HepG2 (cell line): ENCODE data around the gene ARRDC4. TPM values are rescaled to one million over a fixed set of nuclear protein-coding genes. Genes with fewer than 3 reads are reported as not detected.
A peak's percentile ranks its signal among the peaks of the same experiment; 100 is the strongest.

Source experiments
- ATAC-seq: fragments of 200-7000 bp; cut with Tn5 transposase; 3 replicates; pipeline ENCODE4 v1.9.1; 2020; ENCODE audit warnings: mild to moderate bottlenecking, moderate library complexity
- Bru-seq: library from RNA; stranded (reverse); fragments of 400-500 nt; gene quantifications from one replicate; lab custom pipeline; 2021; lab: Mats Ljungman, UMichigan
- BruChase-seq, 2 experiments: library from RNA; stranded (reverse); fragments of 400-500 nt; gene quantifications; one replicate each; lab custom pipeline; 2021; lab: Mats Ljungman, UMichigan
- BruUV-seq: library from RNA; stranded (reverse); fragments of 400-500 nt; replicated peaks from 2 replicates; lab custom pipeline; 2021; lab: Mats Ljungman, UMichigan
- CTCF ChIA-PET: fragments of 300-600 bp; formaldehyde crosslinking; extraction: SDS; loops from one replicate; lab custom pipeline; 2021; ENCODE audit warnings: low total read pairs, inconsistent platforms, low intra/inter-chr PET ratio; lab: Yijun Ruan, JAX
- POLR2A ChIA-PET: fragments of 350-600 bp; sonication (Branson Sonifier 250); formaldehyde crosslinking; loops from one replicate; lab custom pipeline; 2020; ENCODE audit warnings: antibody characterized with exemption, inconsistent platforms; lab: Yijun Ruan, JAX
- DNase-seq: peaks from one replicate; pipeline ENCODE4 v3.0.0-alpha.2; 2015; ENCODE audit warnings: low spot score
- FAIRE-seq: peaks from 3 replicates; lab custom pipeline; 2011; peaks lifted over from hg19 to GRCh38; lab: Jason Lieb, UNC
- H2AFZ ChIP-seq: one replicate; pipeline ENCODE4 v1.6.1; 2011; ENCODE audit warnings: low read length, inconsistent platforms
- H3K27ac ChIP-seq: fragments of 300-600 bp; 3 replicates; pipeline ENCODE4 v1.8.0; 2011; ENCODE audit warnings: mixed run types, mild to moderate bottlenecking, mixed read lengths, low read length, inconsistent platforms; ENCODE audit not compliant: insufficient read depth; ENCODE audit errors: extremely low read length
- H3K27me3 ChIP-seq, 2 experiments: fragments of 200-600 bp in 1 of 2; 2 replicates in 1 of 2; 3 replicates in 1 of 2; pipeline versions ENCODE4 v1.6.0 to v1.8.0; 2011; ENCODE audit warnings: low read length in 2 of 2, mild to moderate bottlenecking in 2 of 2, moderate library complexity in 2 of 2, inconsistent platforms in 1 of 2; ENCODE audit not compliant: insufficient read depth in 2 of 2, control insufficient read depth in 1 of 2
- H3K36me3 ChIP-seq, 2 experiments: fragments of 200-600 bp in 1 of 2; replicated peaks in 1 of 2; 2 replicates in 1 of 2; 3 replicates in 1 of 2; pipeline versions ENCODE4 v1.5.1 to v1.8.0; 2011; ENCODE audit warnings: low read length in 2 of 2, inconsistent platforms in 1 of 2; ENCODE audit not compliant: insufficient read depth in 2 of 2, control insufficient read depth in 1 of 2
- H3K4me1 ChIP-seq: 2 replicates; pipeline ENCODE4 v1.5.1; 2012; ENCODE audit warnings: low read length, inconsistent platforms; ENCODE audit not compliant: insufficient read depth
- H3K4me2 ChIP-seq: 2 replicates; pipeline ENCODE4 v1.6.0; 2011; ENCODE audit warnings: low read depth, low read length, inconsistent platforms
- H3K4me3 ChIP-seq, 3 experiments: fragments of 200-600 bp in 1 of 3; sonication (generic), shearing (Covaris generic) in 1 of 3; replicated peaks in 1 of 3; 2 replicates each; pipeline ENCODE4 v1.5.1; 2011 to 2016; ENCODE audit warnings: low read length in 3 of 3, inconsistent platforms in 2 of 3, low read depth in 2 of 3, mild to moderate bottlenecking in 2 of 3, control low read depth in 1 of 3, mixed read lengths in 1 of 3; ENCODE audit not compliant: insufficient read depth in 1 of 3
- H3K79me2 ChIP-seq: one replicate; pipeline ENCODE4 v1.6.1; 2011; ENCODE audit warnings: low read length, inconsistent platforms; ENCODE audit not compliant: insufficient read depth
- H3K9ac ChIP-seq: 2 replicates; pipeline ENCODE4 v1.6.0; 2011; ENCODE audit warnings: mild to moderate bottlenecking, low read depth, low read length, inconsistent platforms; ENCODE audit not compliant: insufficient read depth
- H3K9me3 ChIP-seq: 2 replicates; pipeline ENCODE4 v1.5.1; 2012; ENCODE audit warnings: mild to moderate bottlenecking, low read length
- H4K20me1 ChIP-seq: 2 replicates; pipeline ENCODE4 v1.6.0; 2011; ENCODE audit warnings: inconsistent platforms, mild to moderate bottlenecking, low read length, moderate library complexity; ENCODE audit not compliant: insufficient read depth
- ATAD3A ChIP-seq: sonication (generic); formaldehyde crosslinking; IDR thresholded peaks from 2 replicates; pipeline ENCODE4 v1.4.0; 2020; ENCODE audit warnings: missing genetic modification reagents
- FOSL2 ChIP-seq: sonication (generic); formaldehyde crosslinking; IDR thresholded peaks from 2 replicates; pipeline ENCODE4 v1.4.0; 2020; ENCODE audit warnings: missing genetic modification reagents
- HES4 ChIP-seq: sonication (generic); formaldehyde crosslinking; IDR thresholded peaks from 2 replicates; pipeline ENCODE4 v1.9.0; 2021; ENCODE audit warnings: mild to moderate bottlenecking, missing genetic modification reagents, borderline replicate concordance
- HIVEP1 ChIP-seq: sonication (generic); formaldehyde crosslinking; IDR thresholded peaks from 2 replicates; pipeline ENCODE4 v1.4.0; 2020; ENCODE audit warnings: mild to moderate bottlenecking, missing genetic modification reagents
- JUNB ChIP-seq: sonication (generic); formaldehyde crosslinking; IDR thresholded peaks from 2 replicates; pipeline ENCODE4 v1.8.0; 2022; ENCODE audit warnings: missing genetic modification reagents, mild to moderate bottlenecking, borderline replicate concordance
- KAT7 ChIP-seq: IDR thresholded peaks from 2 replicates; pipeline ENCODE4 v1.6.1; 2018; ENCODE audit warnings: borderline replicate concordance, missing compliant biosample characterization
- KDM4B ChIP-seq: sonication (generic); formaldehyde crosslinking; IDR thresholded peaks from 2 replicates; pipeline ENCODE4 v1.4.0; 2020; ENCODE audit warnings: missing genetic modification reagents
- MAF1 ChIP-seq: sonication (generic); formaldehyde crosslinking; IDR thresholded peaks from 2 replicates; pipeline ENCODE4 v1.5.0; 2020; ENCODE audit warnings: missing genetic modification reagents, borderline replicate concordance
- MED13 ChIP-seq: sonication (generic); formaldehyde crosslinking; IDR thresholded peaks from 2 replicates; pipeline ENCODE4 v1.5.0; 2020; ENCODE audit warnings: missing genetic modification reagents
- PAWR ChIP-seq: sonication (generic); formaldehyde crosslinking; IDR thresholded peaks from 2 replicates; pipeline ENCODE4 v1.4.0; 2020; ENCODE audit warnings: missing genetic modification reagents, mild to moderate bottlenecking, borderline replicate concordance
- PRPF4 ChIP-seq: fragments of 200-400 bp; formaldehyde crosslinking; IDR thresholded peaks from 2 replicates; pipeline ENCODE4 v1.6.1; 2016; ENCODE audit warnings: low read length, low read depth; ENCODE audit not compliant: poor library complexity, severe bottlenecking
- RAD51 ChIP-seq: fragments of 450-650 bp; IDR thresholded peaks from 2 replicates; pipeline ENCODE4 v1.6.1; 2016; ENCODE audit warnings: borderline replicate concordance
- SKI ChIP-seq: fragments of 450-650 bp; IDR thresholded peaks from one replicate; pipeline ENCODE4 v1.6.1; 2018; ENCODE audit warnings: mild to moderate bottlenecking; ENCODE audit not compliant: partially characterized antibody
- TOPORS ChIP-seq: sonication (generic); formaldehyde crosslinking; IDR thresholded peaks from 2 replicates; pipeline ENCODE4 v1.8.0; 2023; ENCODE audit warnings: mild to moderate bottlenecking, missing genetic modification reagents
- TRIM24 ChIP-seq: sonication (generic); formaldehyde crosslinking; IDR thresholded peaks from 2 replicates; pipeline ENCODE4 v1.8.0; 2022; ENCODE audit warnings: mild to moderate bottlenecking, missing genetic modification reagents
- ZNF12 ChIP-seq: sonication (generic); formaldehyde crosslinking; IDR thresholded peaks from 2 replicates; pipeline ENCODE4 v1.5.0; 2020; ENCODE audit warnings: missing genetic modification reagents
- ZNF24 ChIP-seq: fragments of 450-650 bp; IDR thresholded peaks from 2 replicates; pipeline ENCODE4 v1.6.1; 2017; ENCODE audit warnings: antibody characterized with exemption, mild to moderate bottlenecking
- WGBS: methylation state at CpG from one replicate; pipeline ENCODE4 v1.1.6; 2017; ENCODE audit warnings: low lambda C conversion rate; 5-methylcytosine and 5-hydroxymethylcytosine counted together
- in situ Hi-C: cut with HindIII; loops from 2 replicates; pipeline ENCODE4 v1.10.0; 2017; ENCODE audit warnings: low pct_unique_long_range_greater_than_20kb; ENCODE audit not compliant: extremely low pct_ligation_motif_present
- intact Hi-C: fragments of 100-400 bp; cut with micrococcal nuclease; formaldehyde crosslinking; loops from one replicate; pipeline ENCODE4 v1.10.0; 2022; ENCODE audit not compliant: unreplicated experiment
- long read RNA-seq, 2 experiments: library from RNA in 1 of 2; library from polyadenylated mRNA in 1 of 2; stranded (forward) in 1 of 2; unstranded in 1 of 2; transcript quantifications; one replicate each; pipeline ENCODE4 v2.0.0, GENCODE V29; 2019 to 2022
- polyA minus RNA-seq, 3 experiments: library from RNA; depleted of rRNA, polyadenylated mRNA; stranded (reverse); fragments of >200 nt; gene quantifications; 2 replicates each; pipeline ENCODE4 v1.2.3, GENCODE V29; 2011; ENCODE audit warnings: low replicate concordance in 1 of 3
- polyA plus RNA-seq, 8 experiments: library from polyadenylated mRNA; depleted of rRNA in 3 of 8; stranded (reverse) in 7 of 8; unstranded in 1 of 8; fragments of >200 nt; fragmentation: Illumina TruSeq in 4 of 8; extraction: Trizol in 4 of 8; gene quantifications; 2 replicates each; pipeline versions ENCODE4 v1.2.1 to v1.2.3, GENCODE V29; 2011 to 2016; ENCODE audit warnings: low read depth in 4 of 8, missing spikeins in 1 of 8, mixed read lengths in 1 of 8; ENCODE audit not compliant: insufficient read depth in 1 of 8
- total RNA-seq, 5 experiments: library from RNA; depleted of rRNA; stranded (reverse); fragments of >200 nt; fragmentation: Illumina TruSeq; extraction: Trizol; gene quantifications; 2 replicates each; pipeline ENCODE4 v1.2.3, GENCODE V29; 2016; ENCODE audit warnings: low read depth in 1 of 5
- TF ChIP-seq, protein P1 (sequence below): sonication (generic); formaldehyde crosslinking; IDR thresholded peaks from 2 replicates; pipeline ENCODE4 v1.4.0; 2020; ENCODE audit warnings: missing genetic modification reagents, borderline replicate concordance

Gene ARRDC4, protein sequence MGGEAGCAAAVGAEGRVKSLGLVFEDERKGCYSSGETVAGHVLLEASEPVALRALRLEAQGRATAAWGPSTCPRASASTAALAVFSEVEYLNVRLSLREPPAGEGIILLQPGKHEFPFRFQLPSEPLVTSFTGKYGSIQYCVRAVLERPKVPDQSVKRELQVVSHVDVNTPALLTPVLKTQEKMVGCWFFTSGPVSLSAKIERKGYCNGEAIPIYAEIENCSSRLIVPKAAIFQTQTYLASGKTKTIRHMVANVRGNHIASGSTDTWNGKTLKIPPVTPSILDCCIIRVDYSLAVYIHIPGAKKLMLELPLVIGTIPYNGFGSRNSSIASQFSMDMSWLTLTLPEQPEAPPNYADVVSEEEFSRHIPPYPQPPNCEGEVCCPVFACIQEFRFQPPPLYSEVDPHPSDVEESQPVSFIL
- total RNA-seq (2016; rRNA removed; fragmentation: Illumina TruSeq; extraction: Trizol): 1.5 and 2.5 TPM in 2 replicates
- total RNA-seq (2016; cell fraction: cytosol; rRNA removed; fragmentation: Illumina TruSeq; extraction: Trizol; ENCODE audit: low read depth): 0.18 and 0.30 TPM in 2 replicates
- total RNA-seq (2016; cell fraction: insoluble cytoplasmic fraction; rRNA removed; fragmentation: Illumina TruSeq; extraction: Trizol): 1.7 and 2.0 TPM in 2 replicates
- 1.1 and 1.2 TPM in 2 replicates for total RNA-seq (2016; cell fraction: membrane; rRNA removed; fragmentation: Illumina TruSeq; extraction: Trizol)
- total RNA-seq (2016; cell fraction: nucleus; rRNA removed; fragmentation: Illumina TruSeq; extraction: Trizol): 1.5 TPM in 2 replicates
- 2.5 and 3.8 TPM in 2 replicates for polyA plus RNA-seq (2011; rRNA removed)
- polyA plus RNA-seq (2011; cell fraction: cytosol; rRNA removed): 1.4 and 3.1 TPM in 2 replicates
- polyA plus RNA-seq (2011; cell fraction: nucleus; rRNA removed): 1.7 and 3.4 TPM in 2 replicates
- polyA plus RNA-seq (2012): 4.3 and 5.4 TPM in 2 replicates
- polyA plus RNA-seq (2016; cell fraction: cytosol; fragmentation: Illumina TruSeq; extraction: Trizol; ENCODE audit: low read depth): 0.14 and 0.15 TPM in 2 replicates
- polyA plus RNA-seq (2016; cell fraction: insoluble cytoplasmic fraction; fragmentation: Illumina TruSeq; extraction: Trizol; ENCODE audit: low read depth): 2.0 and 2.1 TPM in 2 replicates
- polyA plus RNA-seq (2016; cell fraction: membrane; fragmentation: Illumina TruSeq; extraction: Trizol; ENCODE audit: low read depth): 0.53 and 0.56 TPM in 2 replicates
- polyA plus RNA-seq (2016; cell fraction: nucleus; fragmentation: Illumina TruSeq; extraction: Trizol; ENCODE audit: insufficient read depth, low read depth): 1.4 and 1.8 TPM in 2 replicates
- polyA minus RNA-seq (2011; rRNA and poly(A)+ RNA removed; ENCODE audit: low replicate concordance): 2.0 TPM in 1 of 2 replicates, not detected in the other
- polyA minus RNA-seq (2011; cell fraction: cytosol; rRNA and poly(A)+ RNA removed): 1.6 and 2.5 TPM in 2 replicates
- 1.8 and 4.0 TPM in 2 replicates for polyA minus RNA-seq (2011; cell fraction: nucleus; rRNA and poly(A)+ RNA removed)
- percentile 37 among the genes with signal in this experiment for Bru-seq, nascent RNA
- BruChase-seq, experiment 1, labeled RNA remaining after a 6-hour chase: percentile 41 among the genes with signal in this experiment
- BruChase-seq, experiment 2, labeled RNA remaining after a 2-hour chase: percentile 37 among the genes with signal in this experiment
- long read RNA-seq, experiment 1, full-length matches to known transcripts: 1 of 1 reads
- long read RNA-seq, experiment 1, partial matches to known transcripts: 0 of 1 reads
- long read RNA-seq, experiment 1, other reads (novel, unspliced or antisense): 0 of 1 reads
- long read RNA-seq, experiment 2, full-length matches to known transcripts: 7 of 16 reads
- long read RNA-seq, experiment 2, partial matches to known transcripts: 0 of 16 reads
- long read RNA-seq, experiment 2, other reads (novel, unspliced or antisense): 9 of 16 reads

DNA sequence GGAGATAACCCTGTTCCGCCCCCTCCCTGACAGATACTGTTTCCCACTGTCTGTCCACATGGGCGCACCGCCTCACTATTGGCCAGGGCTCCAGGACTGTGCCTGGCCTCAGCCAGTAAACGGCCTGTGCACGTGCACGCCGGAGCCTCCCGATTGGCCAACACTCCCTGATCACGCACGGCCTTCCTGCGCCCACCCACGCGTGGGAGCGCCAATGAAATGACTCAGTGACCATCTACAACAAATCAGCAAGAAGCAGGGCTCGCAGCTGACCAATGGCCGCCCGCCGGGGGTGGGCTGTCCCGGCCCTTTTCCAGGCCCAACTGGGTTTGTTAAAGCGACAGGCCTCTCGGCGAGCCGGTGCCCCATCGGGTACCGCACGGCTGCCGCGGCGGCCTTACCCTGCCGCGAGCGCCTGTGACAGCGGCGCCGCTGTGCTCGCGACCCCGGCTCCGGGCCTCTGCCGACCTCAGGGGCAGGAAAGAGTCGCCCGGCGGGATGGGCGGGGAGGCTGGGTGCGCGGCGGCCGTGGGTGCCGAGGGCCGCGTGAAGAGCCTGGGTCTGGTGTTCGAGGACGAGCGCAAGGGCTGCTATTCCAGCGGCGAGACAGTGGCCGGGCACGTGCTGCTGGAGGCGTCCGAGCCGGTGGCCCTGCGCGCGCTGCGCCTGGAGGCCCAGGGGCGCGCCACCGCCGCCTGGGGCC, at the start of gene ARRDC4:
Gene ARRDC4 (plus strand): TSS at position 340 of the 703 bp plus-strand sequence. CDS start 159 bp downstream, at position 499.
- H4K20me1 ChIP-seq: no peaks in the 10 kb centered on the region
- no peaks in the 10 kb centered on the region for H3K79me2 ChIP-seq
- no peaks in the 10 kb centered on the region for H3K36me3 ChIP-seq
- BruUV-seq: no TSS peak
- peaks cover 30% of the 10 kb centered on the region for H3K4me1 ChIP-seq
- in situ Hi-C loops: no loop called here
- POLR2A ChIA-PET: no interaction called here
- DNase-seq: peak; percentile 98
- no peak within 1 kb of the TSS for H2AFZ ChIP-seq
- CTCF ChIA-PET: no interaction called here
- peak within 1 kb of the TSS; percentile 74 for H3K9ac ChIP-seq
- H3K4me2 ChIP-seq: peak within 1 kb of the TSS; percentile 78
- under 1% methylated on average over 21 of the region's 69 CpGs for WGBS
- peak within 1 kb of the TSS; percentile 59 for H3K27ac ChIP-seq
- H3K27me3 ChIP-seq: no peaks in the 10 kb centered on the region
- H3K4me3 ChIP-seq: peak within 1 kb of the TSS; percentile 48 to 75 (median 65)
- intact Hi-C loops: loop anchor here (2.0 kb wide), 2 partner anchors 42 to 468 kb away; no protein-coding TSS in a partner anchor
- no peaks in the 10 kb centered on the region for H3K9me3 ChIP-seq
- FAIRE-seq: peak; percentile 95
- peak; percentile 99 for ATAC-seq
- no peak for TF ChIP-seq MED13 (CRISPR knock-in tag)
- no peak for TF ChIP-seq KAT7
- TF ChIP-seq SKI: peak; percentile 12
- no peak for TF ChIP-seq TOPORS (CRISPR knock-in tag)
- TF ChIP-seq FOSL2: peak; percentile 85
- TF ChIP-seq, protein P1, sequence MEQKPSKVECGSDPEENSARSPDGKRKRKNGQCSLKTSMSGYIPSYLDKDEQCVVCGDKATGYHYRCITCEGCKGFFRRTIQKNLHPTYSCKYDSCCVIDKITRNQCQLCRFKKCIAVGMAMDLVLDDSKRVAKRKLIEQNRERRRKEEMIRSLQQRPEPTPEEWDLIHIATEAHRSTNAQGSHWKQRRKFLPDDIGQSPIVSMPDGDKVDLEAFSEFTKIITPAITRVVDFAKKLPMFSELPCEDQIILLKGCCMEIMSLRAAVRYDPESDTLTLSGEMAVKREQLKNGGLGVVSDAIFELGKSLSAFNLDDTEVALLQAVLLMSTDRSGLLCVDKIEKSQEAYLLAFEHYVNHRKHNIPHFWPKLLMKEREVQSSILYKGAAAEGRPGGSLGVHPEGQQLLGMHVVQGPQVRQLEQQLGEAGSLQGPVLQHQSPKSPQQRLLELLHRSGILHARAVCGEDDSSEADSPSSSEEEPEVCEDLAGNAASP: peak; percentile 79
- no peak for TF ChIP-seq TRIM24
- TF ChIP-seq ATAD3A: no peak
- no peak for TF ChIP-seq HES4 (CRISPR knock-in tag)
- no peak for TF ChIP-seq ZNF24
- no peak for TF ChIP-seq JUNB
- no peak for TF ChIP-seq ZNF12 (CRISPR knock-in tag)
- no peak for TF ChIP-seq HIVEP1 (CRISPR knock-in tag)
- no peak for TF ChIP-seq KDM4B (CRISPR knock-in tag)
- TF ChIP-seq MAF1: no peak
- no peak for TF ChIP-seq PAWR (CRISPR knock-in tag)
- no peak for TF ChIP-seq PRPF4
- peak; percentile 47 for TF ChIP-seq RAD51
